Prostate gland (tissue), 2 donors: ENCODE results near the gene RBCK1. TPM values are rescaled to one million over a fixed set of nuclear protein-coding genes. Genes with fewer than 3 reads are reported as not detected.
A peak's percentile ranks its signal among the peaks of the same experiment; 100 is the strongest.
"Not testable (repeated sequence)": the region's sequence is repeated elsewhere in the genome, so short reads cannot be mapped to it uniquely, and the experiment has no call there.

Experiments
- DNase-seq: peaks from one replicate; pipeline ENCODE4 v3.0.0-alpha.2; 2019; ENCODE audit warnings: low spot score
- H3K27ac ChIP-seq, 2 donors: fragments of 200-600 bp; sonication (generic); 2 replicates each; pipeline ENCODE4 v1.5.1; 2017 to 2019
- H3K27me3 ChIP-seq: fragments of 200-600 bp; sonication (generic); replicated peaks from 2 replicates; pipeline ENCODE4 v1.5.1; 2019; ENCODE audit not compliant: insufficient read depth
- H3K36me3 ChIP-seq, 2 donors: fragments of 200-600 bp; sonication (generic); 1 replicate in 1 of 2; 2 replicates in 1 of 2; pipeline versions ENCODE4 v1.5.1 to v1.8.1; 2017 to 2019
- H3K4me1 ChIP-seq: fragments of 200-600 bp; sonication (generic); replicated peaks from 2 replicates; pipeline ENCODE4 v1.5.1; 2019
- H3K4me3 ChIP-seq, 2 donors: fragments of 200-600 bp; sonication (generic); 2 replicates each; pipeline ENCODE4 v1.5.1; 2017 to 2019
- H3K9me3 ChIP-seq: fragments of 200-600 bp; sonication (generic); 2 replicates; pipeline ENCODE4 v1.5.1; 2017
- POLR2A ChIP-seq: fragments of 450-650 bp; IDR thresholded peaks from one replicate; pipeline ENCODE4 v1.6.1; 2016; ENCODE audit warnings: antibody characterized with exemption, mild to moderate bottlenecking
- POLR2AphosphoS5 ChIP-seq: sonication (generic); formaldehyde crosslinking; IDR thresholded peaks from one replicate; pipeline ENCODE4 v1.6.1; 2017; ENCODE audit warnings: antibody characterized with exemption
- WGBS: methylation state at CpG from one replicate; pipeline ENCODE4 v1.1.5; 2018; 5-methylcytosine and 5-hydroxymethylcytosine counted together
- intact Hi-C: fragments of 100-400 bp; cut with DNase I; formaldehyde crosslinking; loops from one replicate; pipeline ENCODE4 v1.14.2; 2022
- total RNA-seq, 2 donors: library from RNA; depleted of rRNA; stranded (reverse); fragments of >200 nt; gene quantifications; one replicate each; pipeline ENCODE4 v1.1.0, GENCODE V29; 2016
- TF ChIP-seq, protein P1 (sequence below), 4 experiments: fragments of 200-600 bp in 2 of 4; fragments of 450-650 bp in 2 of 4; sonication (generic) in 2 of 4; IDR thresholded peaks; 1 replicate in 3 of 4; 2 replicates in 1 of 4; pipeline ENCODE4 v1.5.1; 2016 to 2019; ENCODE audit warnings: antibody characterized with exemption in 4 of 4, mild to moderate bottlenecking in 2 of 4, moderate library complexity in 2 of 4

Gene RBCK1
- total RNA-seq, 2 donors from 2014 or later: 108 to 158 TPM

GRCh38 chr20:382291-383115, 25.6 kb upstream of the RBCK1 start:
- H3K27me3 ChIP-seq: no peaks in the 10 kb centered on the region
- H3K4me3 ChIP-seq: no peak overlapping the region
- DNase-seq: no peak
- peak overlapping the region; percentile 81 to 82 for H3K27ac ChIP-seq
- no peaks in the 10 kb centered on the region for H3K4me1 ChIP-seq
- H3K9me3 ChIP-seq: no peaks in the 10 kb centered on the region
- intact Hi-C loops: no loop called here
- no peak for TF ChIP-seq POLR2A
- TF ChIP-seq, protein P1, sequence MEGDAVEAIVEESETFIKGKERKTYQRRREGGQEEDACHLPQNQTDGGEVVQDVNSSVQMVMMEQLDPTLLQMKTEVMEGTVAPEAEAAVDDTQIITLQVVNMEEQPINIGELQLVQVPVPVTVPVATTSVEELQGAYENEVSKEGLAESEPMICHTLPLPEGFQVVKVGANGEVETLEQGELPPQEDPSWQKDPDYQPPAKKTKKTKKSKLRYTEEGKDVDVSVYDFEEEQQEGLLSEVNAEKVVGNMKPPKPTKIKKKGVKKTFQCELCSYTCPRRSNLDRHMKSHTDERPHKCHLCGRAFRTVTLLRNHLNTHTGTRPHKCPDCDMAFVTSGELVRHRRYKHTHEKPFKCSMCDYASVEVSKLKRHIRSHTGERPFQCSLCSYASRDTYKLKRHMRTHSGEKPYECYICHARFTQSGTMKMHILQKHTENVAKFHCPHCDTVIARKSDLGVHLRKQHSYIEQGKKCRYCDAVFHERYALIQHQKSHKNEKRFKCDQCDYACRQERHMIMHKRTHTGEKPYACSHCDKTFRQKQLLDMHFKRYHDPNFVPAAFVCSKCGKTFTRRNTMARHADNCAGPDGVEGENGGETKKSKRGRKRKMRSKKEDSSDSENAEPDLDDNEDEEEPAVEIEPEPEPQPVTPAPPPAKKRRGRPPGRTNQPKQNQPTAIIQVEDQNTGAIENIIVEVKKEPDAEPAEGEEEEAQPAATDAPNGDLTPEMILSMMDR (IDR thresholded peaks at IDR 0.05): no peak
- no peak for TF ChIP-seq POLR2AphosphoS5
- H3K36me3 ChIP-seq: no peaks in the 10 kb centered on the region
- 63% methylated on average over 8 of the region's 8 CpGs for WGBS

GRCh38 chr20:383889-384288, 24.2 kb upstream of the RBCK1 start:
- intact Hi-C loops: no loop called here
- TF ChIP-seq, protein P1 (IDR thresholded peaks at IDR 0.05): no peak
- no peak for TF ChIP-seq POLR2AphosphoS5
- no peak for TF ChIP-seq POLR2A
- H3K36me3 ChIP-seq: no peaks in the 10 kb centered on the region
- no peaks in the 10 kb centered on the region for H3K27me3 ChIP-seq
- 76% methylated on average over 5 of the region's 5 CpGs for WGBS
- no peaks in the 10 kb centered on the region for H3K4me1 ChIP-seq
- H3K4me3 ChIP-seq: no peak overlapping the region
- H3K9me3 ChIP-seq: no peaks in the 10 kb centered on the region
- no peak overlapping the region for H3K27ac ChIP-seq
- DNase-seq: no peak

- Histone ChIP-seq H3K27ac (no peak overlapping the region), H3K27me3 (no peaks in the 10 kb centered on the region), H3K36me3 (no peaks in the 10 kb centered on the region), H3K4me1 (no peaks in the 10 kb centered on the region), H3K4me3 (no peak overlapping the region), H3K9me3 (no peaks in the 10 kb centered on the region)
- TF ChIP-seq POLR2AphosphoS5 (no peak), POLR2A (no peak)
- TF ChIP-seq, protein P1 (IDR thresholded peaks at IDR 0.05): no peak
- WGBS: 100% methylated on average over 1 of the region's 1 CpG
- intact Hi-C loops: no loop called here
- DNase-seq: no peak
Observed at GRCh38 chr20:384723-385122, 23.4 kb upstream of the RBCK1 start.

DNA sequence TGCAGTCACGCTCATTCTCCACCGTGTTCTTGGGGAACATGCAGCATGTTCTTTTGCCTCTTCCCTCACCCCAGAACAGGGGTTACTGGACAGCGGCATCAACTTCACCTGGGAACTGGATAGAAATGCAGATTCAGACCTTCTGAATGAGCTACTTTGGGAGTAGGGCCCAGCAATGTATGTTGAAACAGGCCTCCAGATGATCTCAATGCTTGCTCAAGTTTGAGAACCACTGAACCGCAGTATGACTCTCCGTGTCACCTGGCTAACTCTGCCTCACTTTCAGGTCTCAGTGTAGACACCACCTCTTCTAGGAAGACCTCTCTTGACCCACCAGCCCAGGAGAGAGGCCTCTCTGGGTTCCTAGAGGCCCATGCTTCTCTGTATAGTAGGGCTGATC, 22.7 kb upstream of the RBCK1 start:
- Histone ChIP-seq H3K4me3 (no peak overlapping the region), H3K9me3 (no peaks in the 10 kb centered on the region), H3K27ac (no peak overlapping the region), H3K27me3 (no peaks in the 10 kb centered on the region), H3K4me1 (no peaks in the 10 kb centered on the region), H3K36me3 (no peaks in the 10 kb centered on the region)
- intact Hi-C loops: no loop called here
- TF ChIP-seq, protein P1 (IDR thresholded peaks at IDR 0.05): no peak
- TF ChIP-seq POLR2A (no peak), POLR2AphosphoS5 (no peak)
- no peak for DNase-seq
- 98% methylated on average over 5 of the region's 5 CpGs for WGBS

GRCh38 chr20:386634-387033, 21.5 kb upstream of the RBCK1 start:
- intact Hi-C loops, H3K36me3 ChIP-seq, H3K4me3 ChIP-seq, DNase-seq, H3K9me3 ChIP-seq, H3K27ac ChIP-seq, H3K27me3 ChIP-seq, H3K4me1 ChIP-seq: not testable (repeated sequence)
- 95% methylated on average over 8 of the region's 8 CpGs for WGBS
